Fibroblast of pulmonary artery (primary cell): ENCODE results near the gene CTCF.

Source experiments
- DNase-seq: peaks from one replicate; pipeline ENCODE4 v3.0.0-alpha.2; 2010; ENCODE audit warnings: low read depth
- H3K4me3 ChIP-seq: replicated peaks from 2 replicates; pipeline ENCODE4 v1.5.1; 2011; ENCODE audit warnings: low read depth, mild to moderate bottlenecking, control low read depth, low read length, moderate library complexity
- CTCF ChIP-seq: IDR thresholded peaks from 2 replicates; pipeline ENCODE4 v1.5.1; 2011; ENCODE audit warnings: mild to moderate bottlenecking, control low read depth, low read length, inconsistent platforms; ENCODE audit errors: missing control alignments

The CTCF gene

GRCh38 chr16:67549240-67549639 lies 13.1 kb upstream of the CTCF start:
- H3K4me3 ChIP-seq: no peak overlapping the region
- no peak for DNase-seq
- TF ChIP-seq CTCF: no peak

GRCh38 chr16:67549936-67550335 lies 12.4 kb upstream of the CTCF start:
- no peak for DNase-seq
- H3K4me3 ChIP-seq: no peak overlapping the region
- TF ChIP-seq CTCF: no peak

GRCh38 chr16:67551091-67551490 lies 11.2 kb upstream of the CTCF start:
- no peak overlapping the region for H3K4me3 ChIP-seq
- no peak for TF ChIP-seq CTCF
- DNase-seq: no peak

GRCh38 chr16:67551972-67552371 lies 10.4 kb upstream of the CTCF start:
- DNase-seq: no peak
- TF ChIP-seq CTCF: no peak
- H3K4me3 ChIP-seq: no peak overlapping the region

GRCh38 chr16:67552476-67552875 lies 9.8 kb upstream of the CTCF start:
- no peak for DNase-seq
- no peak overlapping the region for H3K4me3 ChIP-seq
- no peak for TF ChIP-seq CTCF

GRCh38 chr16:67555795-67556212 lies 6.5 kb upstream of the CTCF start:
- peak; percentile 54 for DNase-seq
- H3K4me3 ChIP-seq: no peak overlapping the region
- TF ChIP-seq CTCF: no peak

GRCh38 chr16:67558859-67559258 lies 3.5 kb upstream of the CTCF start:
- no peak for TF ChIP-seq CTCF
- H3K4me3 ChIP-seq: no peak overlapping the region
- no peak for DNase-seq
